K562 (cell line): ENCODE measurements around the gene EHBP1. TPM values are rescaled to one million over a fixed set of nuclear protein-coding genes. Genes with fewer than 3 reads are reported as not detected.

ENCODE experiments used
- ATAC-seq: fragments of 200-7000 bp; cut with Tn5 transposase; 3 replicates; pipeline ENCODE4 v1.9.1; 2020; ENCODE audit warnings: moderate library complexity
- BruUV-seq: library from RNA; stranded (reverse); fragments of 400-500 nt; replicated peaks from 2 replicates; lab custom pipeline; 2021; lab: Mats Ljungman, UMichigan
- CTCF ChIA-PET: fragments of 300-600 bp; formaldehyde crosslinking; extraction: SDS; loops from one replicate; lab custom pipeline; 2021; ENCODE audit warnings: low intra/inter-chr PET ratio; lab: Yijun Ruan, JAX
- POLR2A ChIA-PET: fragments of 300-600, 350-650 bp; sonication (Branson Sonifier 250); formaldehyde crosslinking; extraction: SDS; loops from one replicate; lab custom pipeline; 2021; ENCODE audit warnings: antibody characterized with exemption, inconsistent platforms; lab: Yijun Ruan, JAX
- DNase-seq, 4 experiments: peaks; one replicate each; pipeline versions ENCODE4 v3.0.0 to v3.0.0-alpha.2; 2011 to 2018; ENCODE audit warnings: low spot score in 3 of 4, mixed read lengths in 3 of 4; ENCODE audit errors: extremely low read depth in 1 of 4
- FAIRE-seq: peaks from 2 replicates; lab custom pipeline; 2011; peaks lifted over from hg19 to GRCh38; lab: Jason Lieb, UNC
- H2AFZ ChIP-seq: 2 replicates; pipeline ENCODE4 v1.6.0; 2011; ENCODE audit warnings: low read depth, low read length, control low read depth, inconsistent platforms
- H3K27ac ChIP-seq: fragments of 200-600 bp; 3 replicates; pipeline ENCODE4 v1.8.0; 2011; ENCODE audit warnings: low read depth, mild to moderate bottlenecking, control low read depth, inconsistent platforms, low read length, moderate library complexity, mixed read lengths; ENCODE audit errors: extremely low read depth
- H3K27me3 ChIP-seq, 2 experiments: fragments of 300-600 bp in 1 of 2; 2 replicates in 1 of 2; 3 replicates in 1 of 2; pipeline versions ENCODE4 v1.6.0 to v1.8.0; 2011; ENCODE audit warnings: inconsistent platforms in 2 of 2, low read length in 2 of 2, mild to moderate bottlenecking in 1 of 2, mixed read lengths in 1 of 2, moderate library complexity in 1 of 2; ENCODE audit not compliant: control insufficient read depth in 2 of 2, insufficient read depth in 2 of 2
- H3K36me3 ChIP-seq: fragments of 300-600 bp; 3 replicates; pipeline ENCODE4 v1.8.0; 2011; ENCODE audit warnings: mild to moderate bottlenecking, low read length, inconsistent platforms; ENCODE audit not compliant: control insufficient read depth, insufficient read depth
- H3K4me1 ChIP-seq, 2 experiments: fragments of 200-600 bp in 1 of 2; replicated peaks in 1 of 2; 2 replicates in 1 of 2; 3 replicates in 1 of 2; pipeline versions ENCODE4 v1.5.1 to v1.8.0; 2011; ENCODE audit warnings: inconsistent platforms in 2 of 2, low read length in 2 of 2, mild to moderate bottlenecking in 1 of 2, mixed read lengths in 1 of 2, moderate library complexity in 1 of 2; ENCODE audit not compliant: control insufficient read depth in 2 of 2, insufficient read depth in 2 of 2
- H3K4me2 ChIP-seq: 2 replicates; pipeline ENCODE4 v1.6.1; 2011; ENCODE audit warnings: low read length, control low read depth, inconsistent platforms, mixed read lengths; ENCODE audit not compliant: insufficient read depth
- H3K4me3 ChIP-seq: fragments of 200-600 bp; sonication (generic), shearing (Covaris generic); 2 replicates; pipeline ENCODE4 v1.5.1; 2016; ENCODE audit warnings: control low read depth, inconsistent platforms
- H3K79me2 ChIP-seq: fragments of 200-600 bp; 3 replicates; pipeline ENCODE4 v1.8.0; 2011; ENCODE audit warnings: low read length, inconsistent platforms; ENCODE audit not compliant: control insufficient read depth, insufficient read depth
- H3K9ac ChIP-seq, 2 experiments: 2 replicates each; pipeline versions ENCODE4 v1.6.0 to v1.6.1; 2011; ENCODE audit warnings: low read depth in 2 of 2, low read length in 2 of 2, control low read depth in 1 of 2, inconsistent platforms in 1 of 2, mild to moderate bottlenecking in 1 of 2, mixed read lengths in 1 of 2; ENCODE audit not compliant: insufficient read depth in 1 of 2
- H3K9me1 ChIP-seq: one replicate; pipeline ENCODE4 v1.6.0; 2011; ENCODE audit warnings: inconsistent platforms, mild to moderate bottlenecking, low read length, moderate library complexity; ENCODE audit not compliant: control insufficient read depth, insufficient read depth
- H3K9me3 ChIP-seq: replicated peaks from 2 replicates; pipeline ENCODE4 v1.5.1; 2011; ENCODE audit warnings: low read depth, low read length, inconsistent platforms; ENCODE audit not compliant: control insufficient read depth, insufficient read depth
- H4K20me1 ChIP-seq: replicated peaks from 2 replicates; pipeline ENCODE4 v1.6.1; 2011; ENCODE audit warnings: low read length, inconsistent platforms, mixed read lengths; ENCODE audit not compliant: control insufficient read depth, insufficient read depth
- FOSL1 ChIP-seq: fragments of 200-800 bp; sonication (Bioruptor generic); conservative IDR thresholded peaks from 2 replicates; pipeline ENCODE4 v1.6.1; 2016; ENCODE audit warnings: missing genetic modification characterization, missing compliant biosample characterization
- WGBS: fragments of 100-300 bp; shearing (Covaris generic); methylation state at CpG from one replicate; pipeline ENCODE4 v1.1.6; 2016; ENCODE audit warnings: low coverage, mixed read lengths; ENCODE audit not compliant: insufficient coverage; ENCODE audit errors: missing lambda C conversion rate; 5-methylcytosine and 5-hydroxymethylcytosine counted together
- in situ Hi-C: fragments of 300-500 bp; cut with MboI; formaldehyde crosslinking; loops from 4 replicates; pipeline ENCODE4 v1.15.0; 2018; ENCODE audit warnings: inconsistent platforms, mixed read lengths
- intact Hi-C: fragments of 100-400 bp; cut with micrococcal nuclease; formaldehyde crosslinking; loops from 2 replicates; pipeline ENCODE4 v1.14.2; 2022
- polyA plus RNA-seq, 8 experiments: library from polyadenylated mRNA; depleted of rRNA in 4 of 8; stranded (reverse) in 5 of 8; unstranded in 3 of 8; fragments of >200 nt; fragmentation: Nextera tagmentation in 2 of 8; fragmentation: Illumina TruSeq in 1 of 8; extraction: Ambion mirVana in 2 of 8; extraction: Trizol in 1 of 8; gene quantifications; 2 replicates each; pipeline versions ENCODE4 v1.2.1 to v1.2.3, GENCODE V29; 2011 to 2014; ENCODE audit warnings: inconsistent platforms in 1 of 8, missing spikeins in 1 of 8
- total RNA-seq, 7 experiments: library from RNA; depleted of rRNA in 6 of 7; stranded (reverse); fragments of >200 nt in 6 of 7; fragmentation: Illumina TruSeq in 2 of 7; extraction: Trizol in 2 of 7; gene quantifications; 2 replicates each; pipeline versions ENCODE4 v1.2.1 to v1.2.3, GENCODE V29; 2011 to 2021; ENCODE audit warnings: low replicate concordance in 1 of 7
- TF ChIP-seq, protein P1 (sequence below): fragments of 450-650 bp; IDR thresholded peaks from 2 replicates; pipeline ENCODE4 v1.6.1; 2016; ENCODE audit warnings: mild to moderate bottlenecking, moderate library complexity

The EHBP1 gene
- total and polyA plus RNA-seq, 9 of the 15 experiments (the other 6 are each of a cell fraction or from before 2014, with no cell fraction given): 8.9 to 26.6 (median 19.3) TPM

DNA sequence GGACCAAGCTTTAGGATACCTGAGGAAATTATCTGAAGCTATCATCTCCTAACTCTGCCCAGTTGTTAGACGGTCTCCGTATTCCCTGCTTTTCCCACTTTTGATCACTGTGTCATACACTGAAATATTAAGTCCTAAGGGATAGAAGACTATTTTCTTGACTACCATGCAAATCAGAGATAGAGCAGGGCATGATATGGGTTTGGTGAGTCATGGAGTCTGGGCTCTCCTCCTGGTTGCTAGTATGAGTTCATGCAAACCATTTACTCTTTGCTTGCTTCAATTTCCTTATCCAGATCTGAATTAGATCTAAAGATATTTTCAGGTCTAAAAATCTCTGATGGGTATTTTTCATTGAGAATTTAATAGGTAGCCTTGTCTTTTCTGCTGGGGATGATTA lies 55.0 kb downstream of the EHBP1 start:
- Histone ChIP-seq H3K9me3 (no peaks in the 10 kb centered on the region), H3K9ac (no peak overlapping the region), H3K27ac (no peak overlapping the region), H3K27me3 (no peaks in the 10 kb centered on the region), H3K9me1 (no peaks in the 10 kb centered on the region), H3K4me1 (no peaks in the 10 kb centered on the region), H3K4me2 (no peak overlapping the region), H3K79me2 (no peaks in the 10 kb centered on the region; the same call in 2 of the 3 replicates), H3K36me3 (no peaks in the 10 kb centered on the region), H3K4me3 (no peak overlapping the region), H2AFZ (no peak overlapping the region), H4K20me1 (no peaks in the 10 kb centered on the region)
- DNase-seq (no peak), ATAC-seq (no peak), FAIRE-seq (no peak)
- no TSS peak for BruUV-seq
- ChIA-PET POLR2A (interaction anchor here (0.5 kb wide), 1 partner anchor 173 kb away, joined by 3 read pairs; no protein-coding TSS in a partner anchor), CTCF (no interaction called here)
- intact Hi-C loops (no loop called here), in situ Hi-C loops (no loop called here)
- WGBS: 85% methylated on average over 2 of the region's 2 CpGs
- TF ChIP-seq, protein P1, sequence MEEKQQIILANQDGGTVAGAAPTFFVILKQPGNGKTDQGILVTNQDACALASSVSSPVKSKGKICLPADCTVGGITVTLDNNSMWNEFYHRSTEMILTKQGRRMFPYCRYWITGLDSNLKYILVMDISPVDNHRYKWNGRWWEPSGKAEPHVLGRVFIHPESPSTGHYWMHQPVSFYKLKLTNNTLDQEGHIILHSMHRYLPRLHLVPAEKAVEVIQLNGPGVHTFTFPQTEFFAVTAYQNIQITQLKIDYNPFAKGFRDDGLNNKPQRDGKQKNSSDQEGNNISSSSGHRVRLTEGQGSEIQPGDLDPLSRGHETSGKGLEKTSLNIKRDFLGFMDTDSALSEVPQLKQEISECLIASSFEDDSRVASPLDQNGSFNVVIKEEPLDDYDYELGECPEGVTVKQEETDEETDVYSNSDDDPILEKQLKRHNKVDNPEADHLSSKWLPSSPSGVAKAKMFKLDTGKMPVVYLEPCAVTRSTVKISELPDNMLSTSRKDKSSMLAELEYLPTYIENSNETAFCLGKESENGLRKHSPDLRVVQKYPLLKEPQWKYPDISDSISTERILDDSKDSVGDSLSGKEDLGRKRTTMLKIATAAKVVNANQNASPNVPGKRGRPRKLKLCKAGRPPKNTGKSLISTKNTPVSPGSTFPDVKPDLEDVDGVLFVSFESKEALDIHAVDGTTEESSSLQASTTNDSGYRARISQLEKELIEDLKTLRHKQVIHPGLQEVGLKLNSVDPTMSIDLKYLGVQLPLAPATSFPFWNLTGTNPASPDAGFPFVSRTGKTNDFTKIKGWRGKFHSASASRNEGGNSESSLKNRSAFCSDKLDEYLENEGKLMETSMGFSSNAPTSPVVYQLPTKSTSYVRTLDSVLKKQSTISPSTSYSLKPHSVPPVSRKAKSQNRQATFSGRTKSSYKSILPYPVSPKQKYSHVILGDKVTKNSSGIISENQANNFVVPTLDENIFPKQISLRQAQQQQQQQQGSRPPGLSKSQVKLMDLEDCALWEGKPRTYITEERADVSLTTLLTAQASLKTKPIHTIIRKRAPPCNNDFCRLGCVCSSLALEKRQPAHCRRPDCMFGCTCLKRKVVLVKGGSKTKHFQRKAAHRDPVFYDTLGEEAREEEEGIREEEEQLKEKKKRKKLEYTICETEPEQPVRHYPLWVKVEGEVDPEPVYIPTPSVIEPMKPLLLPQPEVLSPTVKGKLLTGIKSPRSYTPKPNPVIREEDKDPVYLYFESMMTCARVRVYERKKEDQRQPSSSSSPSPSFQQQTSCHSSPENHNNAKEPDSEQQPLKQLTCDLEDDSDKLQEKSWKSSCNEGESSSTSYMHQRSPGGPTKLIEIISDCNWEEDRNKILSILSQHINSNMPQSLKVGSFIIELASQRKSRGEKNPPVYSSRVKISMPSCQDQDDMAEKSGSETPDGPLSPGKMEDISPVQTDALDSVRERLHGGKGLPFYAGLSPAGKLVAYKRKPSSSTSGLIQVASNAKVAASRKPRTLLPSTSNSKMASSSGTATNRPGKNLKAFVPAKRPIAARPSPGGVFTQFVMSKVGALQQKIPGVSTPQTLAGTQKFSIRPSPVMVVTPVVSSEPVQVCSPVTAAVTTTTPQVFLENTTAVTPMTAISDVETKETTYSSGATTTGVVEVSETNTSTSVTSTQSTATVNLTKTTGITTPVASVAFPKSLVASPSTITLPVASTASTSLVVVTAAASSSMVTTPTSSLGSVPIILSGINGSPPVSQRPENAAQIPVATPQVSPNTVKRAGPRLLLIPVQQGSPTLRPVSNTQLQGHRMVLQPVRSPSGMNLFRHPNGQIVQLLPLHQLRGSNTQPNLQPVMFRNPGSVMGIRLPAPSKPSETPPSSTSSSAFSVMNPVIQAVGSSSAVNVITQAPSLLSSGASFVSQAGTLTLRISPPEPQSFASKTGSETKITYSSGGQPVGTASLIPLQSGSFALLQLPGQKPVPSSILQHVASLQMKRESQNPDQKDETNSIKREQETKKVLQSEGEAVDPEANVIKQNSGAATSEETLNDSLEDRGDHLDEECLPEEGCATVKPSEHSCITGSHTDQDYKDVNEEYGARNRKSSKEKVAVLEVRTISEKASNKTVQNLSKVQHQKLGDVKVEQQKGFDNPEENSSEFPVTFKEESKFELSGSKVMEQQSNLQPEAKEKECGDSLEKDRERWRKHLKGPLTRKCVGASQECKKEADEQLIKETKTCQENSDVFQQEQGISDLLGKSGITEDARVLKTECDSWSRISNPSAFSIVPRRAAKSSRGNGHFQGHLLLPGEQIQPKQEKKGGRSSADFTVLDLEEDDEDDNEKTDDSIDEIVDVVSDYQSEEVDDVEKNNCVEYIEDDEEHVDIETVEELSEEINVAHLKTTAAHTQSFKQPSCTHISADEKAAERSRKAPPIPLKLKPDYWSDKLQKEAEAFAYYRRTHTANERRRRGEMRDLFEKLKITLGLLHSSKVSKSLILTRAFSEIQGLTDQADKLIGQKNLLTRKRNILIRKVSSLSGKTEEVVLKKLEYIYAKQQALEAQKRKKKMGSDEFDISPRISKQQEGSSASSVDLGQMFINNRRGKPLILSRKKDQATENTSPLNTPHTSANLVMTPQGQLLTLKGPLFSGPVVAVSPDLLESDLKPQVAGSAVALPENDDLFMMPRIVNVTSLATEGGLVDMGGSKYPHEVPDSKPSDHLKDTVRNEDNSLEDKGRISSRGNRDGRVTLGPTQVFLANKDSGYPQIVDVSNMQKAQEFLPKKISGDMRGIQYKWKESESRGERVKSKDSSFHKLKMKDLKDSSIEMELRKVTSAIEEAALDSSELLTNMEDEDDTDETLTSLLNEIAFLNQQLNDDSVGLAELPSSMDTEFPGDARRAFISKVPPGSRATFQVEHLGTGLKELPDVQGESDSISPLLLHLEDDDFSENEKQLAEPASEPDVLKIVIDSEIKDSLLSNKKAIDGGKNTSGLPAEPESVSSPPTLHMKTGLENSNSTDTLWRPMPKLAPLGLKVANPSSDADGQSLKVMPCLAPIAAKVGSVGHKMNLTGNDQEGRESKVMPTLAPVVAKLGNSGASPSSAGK: no peak
- TF ChIP-seq FOSL1 (tag): peak; percentile 37; the same call in 1 of the 2 replicates
